ENCODE data around the gene SKI.
"Not testable (repeated sequence)": the region's sequence is repeated elsewhere in the genome, so short reads cannot be mapped to it uniquely, and the experiment has no call there.

Gene SKI

DNA sequence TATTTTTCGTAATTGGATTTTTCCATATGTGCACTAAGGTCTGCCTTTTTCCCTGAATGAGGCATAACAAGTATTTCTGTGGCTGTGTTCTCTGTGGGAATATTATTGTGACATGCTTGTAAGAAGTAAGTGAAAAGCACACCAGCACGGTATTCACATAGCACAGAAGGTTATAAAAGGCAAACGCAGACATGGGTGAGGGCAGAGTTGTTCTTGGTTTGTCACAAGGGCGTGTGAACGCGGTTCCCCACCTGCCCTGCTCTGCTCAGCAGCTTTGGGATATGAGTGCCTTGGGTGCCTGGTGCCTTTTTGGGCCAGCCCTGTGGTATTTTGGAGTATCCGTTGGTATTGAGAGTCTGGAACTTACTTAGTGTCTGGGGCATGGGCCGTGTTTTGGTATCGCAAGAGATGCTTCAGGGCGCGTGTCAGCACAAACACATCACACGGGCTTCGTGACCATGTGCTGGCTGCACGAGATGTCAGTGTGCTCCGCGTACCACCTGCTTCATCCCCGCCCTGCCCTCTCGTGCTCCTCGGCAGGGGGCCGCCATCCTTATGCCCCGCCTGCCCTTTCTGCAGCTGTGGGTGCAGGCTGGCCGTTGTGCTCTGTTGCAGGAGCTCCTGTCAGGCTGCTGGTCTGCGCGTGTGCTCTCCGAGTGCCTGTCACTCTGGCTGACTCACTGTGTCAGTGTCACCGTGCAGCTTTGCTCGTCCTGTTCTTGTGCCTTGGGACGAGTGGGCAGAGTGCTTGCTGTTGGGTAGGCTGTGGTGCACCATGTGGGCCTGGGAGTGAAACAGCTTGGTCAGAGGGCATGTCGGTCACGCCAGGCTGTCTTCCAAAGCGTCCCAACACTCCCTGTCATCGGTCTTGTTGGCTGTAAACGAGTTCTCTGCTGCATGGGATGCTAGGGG lies 15.0 kb downstream of the SKI start:
- DNase-seq (ENCODE audit: low spot score) = no peak

- not testable (repeated sequence) for DNase-seq (ENCODE audit: low spot score)
Observed at GRCh38 chr1:2247045-2247394, 18.9 kb downstream of the SKI start.

DNA sequence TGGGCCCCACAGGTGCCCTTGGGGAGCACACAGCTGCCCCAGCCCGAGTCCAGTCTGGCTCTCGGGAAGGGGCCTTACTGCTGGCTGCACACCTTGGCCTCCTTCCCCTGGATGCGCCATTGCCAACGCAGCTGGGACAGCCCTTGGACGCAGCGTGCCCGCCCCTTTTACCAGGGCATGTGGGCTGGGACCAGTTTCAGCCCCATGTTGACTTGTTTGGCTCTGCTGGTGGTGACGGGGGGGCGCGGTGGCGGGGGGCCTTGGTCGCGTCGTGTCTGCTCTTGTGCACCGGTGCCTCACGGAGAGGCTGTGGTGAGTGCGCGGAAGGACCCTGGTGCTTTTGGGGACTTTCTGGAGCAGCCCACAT lies 19.6 kb downstream of the SKI start:
- DNase-seq (ENCODE audit: low spot score) = no peak

GRCh38 chr1:2248127-2248826 lies 20.2 kb downstream of the SKI start:
- no peak for DNase-seq (ENCODE audit: low spot score)

DNA sequence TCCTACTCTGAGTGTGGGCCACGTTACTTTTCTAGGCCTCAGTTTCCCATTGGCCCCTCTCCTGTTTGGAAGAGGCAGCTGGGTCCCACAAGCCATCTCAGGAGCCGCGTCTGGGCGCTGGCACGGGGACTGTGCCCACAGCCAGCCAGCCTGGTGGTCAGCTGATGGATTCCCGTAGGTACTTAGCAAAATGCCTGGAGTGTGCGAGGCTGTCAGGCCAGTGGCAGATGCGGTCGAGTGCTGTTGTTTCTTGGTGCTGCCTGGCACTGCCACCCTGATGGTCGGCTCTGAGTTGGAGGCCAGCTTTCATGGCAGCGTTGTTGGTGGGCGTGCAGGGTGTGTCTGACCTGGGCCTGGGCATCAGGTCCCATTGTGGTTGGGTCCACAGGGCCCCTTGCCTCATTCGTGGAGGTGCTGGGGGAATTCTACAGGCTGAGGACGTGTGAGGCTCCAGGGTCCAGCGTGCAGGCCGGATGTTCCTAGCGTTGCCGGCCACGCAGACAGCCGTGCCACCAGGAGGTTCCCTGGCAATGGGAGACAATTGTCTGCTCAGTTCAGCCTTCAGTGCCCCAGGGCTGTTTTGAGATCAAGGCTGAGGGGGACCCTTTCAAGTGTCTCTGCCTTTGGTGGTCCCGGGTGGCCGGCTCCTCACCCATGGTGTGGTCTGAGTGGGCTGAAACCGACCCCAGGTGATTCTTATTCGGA lies 20.9 kb downstream of the SKI start:
- no peak for DNase-seq (ENCODE audit: low spot score)

DNA sequence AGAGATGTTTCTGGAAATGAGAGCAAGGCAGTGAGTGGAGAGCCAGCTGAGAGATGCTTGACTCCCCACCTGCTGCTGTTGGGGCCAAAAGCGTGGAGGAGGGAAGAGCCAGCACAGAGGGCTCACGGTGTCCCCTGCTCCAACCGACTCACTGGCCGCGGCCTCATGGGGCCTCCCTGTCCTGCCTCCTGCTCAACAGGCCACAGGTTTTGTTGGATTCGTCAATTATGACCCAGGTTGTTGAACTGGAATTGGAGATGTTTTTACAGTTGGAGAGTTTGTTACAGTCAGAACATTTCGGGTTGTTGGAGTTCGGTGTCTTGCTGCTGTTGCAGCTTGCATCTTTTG lies 21.4 kb downstream of the SKI start:
- DNase-seq (ENCODE audit: low spot score) = no peak

GRCh38 chr1:2250721-2251281 lies 22.7 kb downstream of the SKI start:
- no peak for DNase-seq (ENCODE audit: low spot score)

GRCh38 chr1:2251363-2251762 lies 23.2 kb downstream of the SKI start:
- no peak for DNase-seq (ENCODE audit: low spot score)

DNA sequence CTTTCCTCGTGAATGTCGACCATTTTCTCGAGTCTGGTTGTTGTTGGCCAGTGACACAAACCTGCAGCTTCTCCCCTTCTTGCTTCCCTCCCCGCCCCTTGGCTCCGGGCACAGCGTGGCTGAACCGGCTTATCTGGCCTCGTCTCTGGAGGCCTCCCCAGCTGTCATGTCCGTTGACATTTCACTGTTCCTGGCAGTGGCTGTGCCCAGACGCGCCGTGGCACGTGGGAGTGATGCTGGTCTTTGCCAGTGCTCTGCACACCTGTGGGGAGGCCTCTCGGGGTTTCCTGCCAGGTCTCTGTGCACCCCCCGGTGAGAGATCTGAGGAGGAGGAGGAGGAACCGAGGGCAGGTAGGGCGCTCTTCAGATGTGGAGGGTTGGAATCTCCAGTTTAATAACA lies 23.7 kb downstream of the SKI start:
- DNase-seq (ENCODE audit: low spot score) = no peak

GRCh38 chr1:2252423-2252822 lies 24.3 kb downstream of the SKI start:
- DNase-seq (ENCODE audit: low spot score) = no peak

DNA sequence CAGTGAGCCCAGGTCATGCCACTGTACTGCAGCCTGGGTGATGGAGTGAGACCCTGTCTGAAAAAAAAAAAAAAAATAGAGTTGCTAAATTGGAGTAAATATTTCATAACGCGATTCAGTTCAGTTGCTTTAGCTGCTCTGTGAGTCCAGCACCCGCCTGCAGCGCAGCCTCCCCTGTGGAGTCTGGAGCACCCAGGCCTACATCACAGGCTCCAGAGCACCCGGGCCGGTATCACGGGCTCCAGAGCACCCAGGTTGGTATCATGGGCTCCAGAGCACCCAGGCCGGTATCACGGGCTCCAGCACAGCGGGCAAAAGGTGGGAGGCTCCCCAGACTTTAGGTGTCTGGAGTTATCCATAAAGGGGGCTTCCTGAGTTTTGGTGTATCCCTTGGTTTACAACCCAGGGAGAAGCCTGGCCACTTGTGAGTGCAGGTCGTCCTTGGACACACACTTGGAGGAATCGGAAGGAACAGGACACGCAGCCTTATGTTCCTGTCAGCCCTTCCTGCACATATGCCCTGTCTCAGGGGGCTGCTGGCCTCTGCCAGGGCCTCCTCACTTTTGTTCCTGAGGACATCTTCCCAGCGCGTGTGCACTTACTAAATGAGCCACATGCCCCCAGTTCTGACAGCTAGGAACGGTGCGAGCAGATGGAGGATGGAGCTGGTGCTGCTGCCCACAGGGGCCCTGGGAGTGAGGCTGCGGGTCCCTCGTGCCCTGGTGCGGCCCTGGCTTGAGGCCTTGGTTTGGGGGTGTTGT lies 25.1 kb downstream of the SKI start:
- DNase-seq (ENCODE audit: low spot score) = no peak

DNA sequence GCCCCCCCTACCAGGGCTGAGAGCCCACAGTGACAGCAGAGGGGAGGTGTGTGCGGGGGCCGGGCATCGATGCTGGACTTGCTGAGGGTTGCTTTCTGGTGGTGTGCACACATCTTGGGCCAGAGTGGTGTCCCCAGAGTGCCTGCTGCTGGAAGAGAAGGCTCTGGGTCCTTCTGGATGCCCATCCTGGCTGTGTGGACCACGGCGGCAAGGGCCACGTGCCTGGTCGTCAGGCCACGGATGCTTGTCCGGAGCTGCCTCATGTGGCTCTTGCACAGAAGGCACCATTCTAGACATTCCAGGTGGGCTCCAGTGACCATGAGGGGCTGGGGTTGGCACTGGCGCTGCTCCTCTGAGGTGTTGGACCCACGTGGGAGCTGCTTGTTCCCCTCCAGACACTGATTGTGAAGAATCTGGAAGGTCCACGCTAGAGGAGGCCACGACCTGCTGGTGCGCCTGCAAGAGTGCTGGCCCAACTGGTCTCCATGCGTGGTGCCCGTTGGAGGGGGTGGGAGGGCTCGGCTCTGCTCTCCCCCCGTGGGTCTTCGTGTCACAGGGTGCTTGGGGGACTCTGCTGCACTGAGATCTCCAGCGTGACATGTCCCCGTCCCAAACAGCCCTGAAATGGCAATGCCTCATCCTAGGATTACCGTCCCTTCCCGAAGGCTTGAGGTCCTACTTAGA lies 25.8 kb downstream of the SKI start:
- DNase-seq (ENCODE audit: low spot score) = no peak

DNA sequence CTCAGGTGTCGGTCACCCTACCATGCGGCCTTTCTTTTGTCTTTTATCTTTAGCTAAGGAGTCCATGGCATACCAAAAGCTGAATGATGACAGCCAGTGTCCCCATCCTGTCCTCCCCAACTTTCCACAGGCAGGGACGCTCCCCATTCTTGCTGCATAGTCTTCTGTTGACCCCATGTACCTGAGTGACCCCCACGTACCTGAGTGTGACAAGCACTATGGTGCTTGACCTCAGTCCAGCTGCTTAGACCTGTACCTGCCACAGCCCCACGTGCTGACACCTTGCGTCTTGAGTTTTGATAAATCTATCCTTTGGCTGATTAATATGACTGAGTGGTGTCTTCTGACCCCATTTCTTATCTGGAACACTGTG lies 26.9 kb downstream of the SKI start:
- DNase-seq (ENCODE audit: low spot score) = no peak

GRCh38 chr1:2255420-2256369 lies 27.6 kb downstream of the SKI start:
- peak; percentile 45 for DNase-seq (ENCODE audit: low spot score)

DNA sequence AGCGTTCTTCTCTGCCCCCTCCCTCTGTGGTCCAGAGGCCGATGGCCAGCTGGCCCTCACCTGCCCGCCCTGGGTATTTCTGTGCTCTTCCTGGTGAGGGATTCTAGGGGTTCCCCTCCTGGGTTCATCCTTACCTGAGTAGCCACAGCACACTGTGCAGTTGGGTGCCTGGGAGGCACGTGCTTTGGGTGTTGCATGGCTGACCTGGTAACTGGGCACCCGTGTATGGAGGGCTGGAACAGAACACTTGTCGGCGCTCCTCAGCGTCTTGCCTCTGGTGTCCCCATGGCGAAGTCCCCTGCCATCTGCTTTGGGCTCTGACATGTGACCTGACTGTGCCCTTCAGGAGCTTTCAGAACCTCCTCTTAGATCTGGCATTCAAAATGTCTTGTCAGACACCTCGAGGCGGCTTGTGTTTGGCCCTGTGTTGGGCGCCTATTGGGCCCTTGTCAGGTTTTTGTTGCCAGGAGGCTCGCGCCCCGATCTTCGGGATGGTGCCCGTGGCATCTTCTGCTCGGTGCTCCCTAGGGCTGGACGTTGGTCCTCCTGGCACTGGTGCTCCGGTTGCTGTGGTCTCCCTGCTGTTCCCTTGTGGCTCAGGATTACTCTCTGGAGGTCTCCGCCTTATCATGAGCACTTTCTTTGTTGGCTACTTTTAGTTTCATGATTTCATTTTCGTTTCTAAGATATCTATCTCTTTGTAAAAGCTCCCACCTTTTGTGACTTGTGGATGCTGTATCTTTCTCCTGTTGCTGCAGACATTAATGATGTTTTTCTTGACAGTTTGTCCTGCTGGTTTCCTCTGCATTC lies 28.5 kb downstream of the SKI start:
- no peak for DNase-seq (ENCODE audit: low spot score)

DNA sequence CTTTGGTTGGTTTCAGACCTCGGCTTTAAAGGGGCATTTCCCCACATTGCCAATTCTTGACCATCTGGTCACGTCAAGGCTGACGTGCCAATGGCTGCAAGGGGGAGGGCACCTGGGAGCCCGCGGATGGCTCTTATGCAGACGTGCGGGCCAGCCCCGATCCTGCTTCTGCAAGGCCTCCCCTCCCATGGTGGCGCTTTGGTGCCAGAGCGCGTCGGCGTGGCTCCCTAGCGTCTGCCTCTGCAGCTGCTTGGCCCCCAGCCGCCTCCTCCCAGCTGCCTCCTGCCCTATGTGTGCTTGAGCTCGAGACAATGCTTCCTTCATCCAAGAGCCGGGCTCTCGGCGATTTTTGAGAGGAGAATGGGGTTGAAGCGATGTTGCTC lies 29.1 kb downstream of the SKI start:
- no peak for DNase-seq (ENCODE audit: low spot score)

DNA sequence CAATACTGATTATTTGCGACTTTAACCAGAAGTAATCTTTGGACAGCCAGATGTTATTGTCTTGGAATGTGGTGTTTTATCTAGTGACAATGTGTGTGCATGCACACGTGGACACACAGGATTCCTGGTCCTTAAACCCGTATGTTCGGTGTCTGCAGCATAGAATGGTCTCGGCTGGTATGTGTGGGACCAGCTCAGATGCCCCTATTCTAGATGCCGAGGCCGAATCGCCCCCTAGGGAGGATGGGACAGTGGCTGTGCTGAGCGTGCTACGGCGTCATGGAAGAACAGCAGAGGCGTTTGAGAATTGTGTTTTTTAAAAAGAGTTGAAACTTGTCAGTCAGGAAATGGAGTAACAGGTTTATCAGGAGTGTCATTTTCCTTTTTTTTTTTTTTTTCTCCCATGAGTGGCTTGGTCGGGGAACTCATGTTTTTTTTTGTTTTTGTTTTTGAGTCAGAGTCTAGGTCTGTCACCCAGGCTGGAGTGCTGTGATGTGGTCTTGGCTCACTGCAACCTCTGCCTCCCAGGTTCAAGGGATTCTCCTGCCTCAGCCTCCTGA lies 30.1 kb downstream of the SKI start:
- DNase-seq (ENCODE audit: low spot score) = no peak

- DNase-seq (ENCODE audit: low spot score) = no peak
Observed at GRCh38 chr1:2258996-2259395, 30.9 kb downstream of the SKI start.

Data from SK-N-DZ (cell line).